NCI-H1930 (cell line): Measurements from ENCODE around the gene OR51B4.
"Not testable (repeated sequence)": the region's sequence is repeated elsewhere in the genome, so short reads cannot be mapped to it uniquely, and the experiment has no call there.

Source experiments
- DNase-seq, 2 experiments: peaks; one replicate each; lab custom pipeline; 2025; lab: John Stamatoyannopoulos, UW

Gene OR51B4

GRCh38 chr11:5294342-5294995 is 7.3 kb downstream of the OR51B4 start:
- DNase-seq = not testable (repeated sequence)

- DNase-seq = no peak
Measured at GRCh38 chr11:5293028-5293427, 8.7 kb downstream of the OR51B4 start.

GRCh38 chr11:5291207-5291838 is 10.4 kb downstream of the OR51B4 start:
- DNase-seq = peak; percentile 5 to 19

GRCh38 chr11:5290106-5290505 is 11.6 kb downstream of the OR51B4 start:
- no peak for DNase-seq

GRCh38 chr11:5289696-5290095 is 12.1 kb downstream of the OR51B4 start:
- DNase-seq = no peak

GRCh38 chr11:5288906-5289550 is 12.7 kb downstream of the OR51B4 start:
- DNase-seq = no peak

- no peak for DNase-seq
Measured at GRCh38 chr11:5288108-5288905, 13.4 kb downstream of the OR51B4 start.

GRCh38 chr11:5286901-5287300 is 14.8 kb downstream of the OR51B4 start:
- DNase-seq = no peak

GRCh38 chr11:5286351-5286750 is 15.4 kb downstream of the OR51B4 start:
- no peak for DNase-seq

GRCh38 chr11:5285703-5286340 is 15.9 kb downstream of the OR51B4 start:
- no peak for DNase-seq

GRCh38 chr11:5284637-5285036 is 17.1 kb downstream of the OR51B4 start:
- DNase-seq = no peak

- no peak for DNase-seq
Measured at GRCh38 chr11:5283882-5284281, 17.9 kb downstream of the OR51B4 start.

GRCh38 chr11:5283086-5283485 is 18.7 kb downstream of the OR51B4 start:
- DNase-seq = no peak

GRCh38 chr11:5282628-5283027 is 19.1 kb downstream of the OR51B4 start:
- DNase-seq = no peak

GRCh38 chr11:5281596-5281995 is 20.1 kb downstream of the OR51B4 start:
- no peak for DNase-seq

GRCh38 chr11:5280582-5281102 is 21.1 kb downstream of the OR51B4 start:
- peak in 1 of 2 experiments; percentile 34 for DNase-seq

- no peak for DNase-seq
Measured at GRCh38 chr11:5279471-5280090, 22.2 kb downstream of the OR51B4 start.

- no peak for DNase-seq
Measured at GRCh38 chr11:5277807-5278382, 23.9 kb downstream of the OR51B4 start.

- DNase-seq = no peak
Measured at GRCh38 chr11:5276697-5277096, 25.0 kb downstream of the OR51B4 start.

- DNase-seq = no peak
Measured at GRCh38 chr11:5275369-5276110, 26.2 kb downstream of the OR51B4 start.
